GM12878 (cell line): ENCODE results near the gene DCDC2. TPM values are rescaled to one million over a fixed set of nuclear protein-coding genes. Genes with fewer than 3 reads are reported as not detected.

Experiments
- ATAC-seq: fragments of 200-7000 bp; cut with Tn5 transposase; 3 replicates; pipeline ENCODE4 v1.9.1; 2020; ENCODE audit warnings: mild to moderate bottlenecking, moderate library complexity
- BruUV-seq: library from RNA; stranded (reverse); fragments of 400-500 nt; replicated peaks from 2 replicates; lab custom pipeline; 2021; lab: Mats Ljungman, UMichigan
- CTCF ChIA-PET: fragments of 300-600 bp; sonication (Branson Sonifier 250); formaldehyde crosslinking; extraction: SDS; loops from one replicate; lab custom pipeline; 2021; ENCODE audit warnings: inconsistent platforms; lab: Yijun Ruan, JAX
- POLR2A ChIA-PET: fragments of 350-600 bp; formaldehyde crosslinking; extraction: SDS; loops from one replicate; lab custom pipeline; 2021; ENCODE audit warnings: inconsistent platforms; lab: Charles Lee
- RAD21 ChIA-PET: fragments of 300-600 bp; sonication (Branson Sonifier 250); formaldehyde crosslinking; loops from one replicate; lab custom pipeline; 2023; ENCODE audit warnings: antibody characterized with exemption; ENCODE audit not compliant: unreplicated experiment; lab: Charles Lee
- SMC1A ChIA-PET: fragments of 300-600 bp; sonication (Branson Sonifier 250); formaldehyde crosslinking; loops from one replicate; lab custom pipeline; 2023; ENCODE audit not compliant: unreplicated experiment, uncharacterized antibody; lab: Charles Lee
- DNase-seq: peaks from one replicate; pipeline ENCODE4 v3.0.0-alpha.2; 2011; ENCODE audit warnings: low read depth, low spot score
- FAIRE-seq: peaks from 3 replicates; lab custom pipeline; 2011; peaks lifted over from hg19 to GRCh38; lab: Jason Lieb, UNC
- H2AFZ ChIP-seq: 2 replicates; pipeline ENCODE4 v1.6.0; 2011; ENCODE audit warnings: low read depth, low read length, control low read depth; ENCODE audit not compliant: control insufficient read depth
- H3K27ac ChIP-seq: 2 replicates; pipeline ENCODE4 v1.5.1; 2011; ENCODE audit warnings: control low read depth; ENCODE audit not compliant: control insufficient read depth, insufficient read depth
- H3K27me3 ChIP-seq, 2 experiments: replicated peaks in 1 of 2; 2 replicates each; pipeline versions ENCODE4 v1.6.0 to v1.6.1; 2011; ENCODE audit warnings: low read length in 1 of 2; ENCODE audit not compliant: control insufficient read depth in 2 of 2, insufficient read depth in 2 of 2
- H3K36me3 ChIP-seq, 2 experiments: 2 replicates each; pipeline ENCODE4 v1.5.1; 2011; ENCODE audit warnings: low read length in 1 of 2; ENCODE audit not compliant: control insufficient read depth in 2 of 2, insufficient read depth in 2 of 2
- H3K4me1 ChIP-seq: 2 replicates; pipeline ENCODE4 v1.6.1; 2011; ENCODE audit warnings: mild to moderate bottlenecking, low read length, moderate library complexity, mixed read lengths; ENCODE audit not compliant: control insufficient read depth, insufficient read depth
- H3K4me2 ChIP-seq: 2 replicates; pipeline ENCODE4 v1.6.0; 2011; ENCODE audit warnings: control low read depth; ENCODE audit not compliant: control insufficient read depth, insufficient read depth
- H3K4me3 ChIP-seq: fragments of 200-600 bp; sonication (generic); 2 replicates; pipeline ENCODE4 v1.5.1; 2016
- H3K79me2 ChIP-seq: 2 replicates; pipeline ENCODE4 v1.6.0; 2011; ENCODE audit warnings: low read length; ENCODE audit not compliant: control insufficient read depth, insufficient read depth
- H3K9ac ChIP-seq: 2 replicates; pipeline ENCODE4 v1.8.0; 2011; ENCODE audit warnings: low read length, control low read depth, mixed read lengths; ENCODE audit not compliant: control insufficient read depth, insufficient read depth
- H3K9me3 ChIP-seq: replicated peaks from 3 replicates; pipeline ENCODE4 v1.5.1; 2011; ENCODE audit warnings: mild to moderate bottlenecking, low read length; ENCODE audit not compliant: control insufficient read depth, insufficient read depth
- H4K20me1 ChIP-seq: 2 replicates; pipeline ENCODE4 v1.6.0; 2011; ENCODE audit not compliant: control insufficient read depth, insufficient read depth
- BACH1 ChIP-seq: fragments of 450-650 bp; IDR thresholded peaks from 2 replicates; pipeline ENCODE4 v1.6.1; 2017; ENCODE audit warnings: mild to moderate bottlenecking, borderline replicate concordance
- CBX3 ChIP-seq: fragments of 200-600 bp; sonication (generic); IDR thresholded peaks from 2 replicates; pipeline ENCODE4 v1.6.1; 2016; ENCODE audit warnings: low read depth, borderline replicate concordance
- E2F8 ChIP-seq: fragments of 450-650 bp; IDR thresholded peaks from 2 replicates; pipeline ENCODE4 v1.6.1; 2018; ENCODE audit warnings: mild to moderate bottlenecking, low read depth, moderate library complexity; ENCODE audit not compliant: partially characterized antibody
- E4F1 ChIP-seq: fragments of 450-650 bp; IDR thresholded peaks from 2 replicates; pipeline ENCODE4 v1.6.1; 2018; ENCODE audit warnings: borderline replicate concordance, mild to moderate bottlenecking; ENCODE audit not compliant: partially characterized antibody
- ETV6 ChIP-seq, 2 experiments: fragments of 450-650 bp in 1 of 2; IDR thresholded peaks in 1 of 2; conservative IDR thresholded peaks in 1 of 2; 2 replicates each; pipeline ENCODE4 v1.6.1; 2014; ENCODE audit warnings: antibody characterized with exemption in 1 of 2, borderline replicate concordance in 1 of 2, low read depth in 1 of 2, mild to moderate bottlenecking in 1 of 2, moderate library complexity in 1 of 2
- FOS ChIP-seq: IDR thresholded peaks from 3 replicates; pipeline ENCODE4 v1.6.1; 2011; ENCODE audit warnings: borderline replicate concordance; ENCODE audit not compliant: insufficient read length; ENCODE audit errors: extremely low read depth
- JUND ChIP-seq: IDR thresholded peaks from 2 replicates; pipeline ENCODE4 v1.6.1; 2012; ENCODE audit warnings: low read depth, mild to moderate bottlenecking, low read length, improper control_type of control experiment, moderate library complexity
- MTA2 ChIP-seq: fragments of 450-650 bp; IDR thresholded peaks from 2 replicates; pipeline ENCODE4 v1.6.1; 2016; ENCODE audit warnings: low read depth, mild to moderate bottlenecking, moderate library complexity
- REST ChIP-seq: IDR thresholded peaks from 2 replicates; pipeline ENCODE4 v1.6.1; 2012; ENCODE audit warnings: mild to moderate bottlenecking, low read depth, low read length
- SIN3A ChIP-seq: IDR thresholded peaks from 2 replicates; pipeline ENCODE4 v1.6.1; 2012; ENCODE audit warnings: low read depth, low read length, improper control_type of control experiment
- SMAD1 ChIP-seq: fragments of 450-650 bp; IDR thresholded peaks from 2 replicates; pipeline ENCODE4 v1.6.1; 2018; ENCODE audit warnings: mild to moderate bottlenecking, low read depth; ENCODE audit not compliant: partially characterized antibody
- SREBF1 ChIP-seq: IDR thresholded peaks from 2 replicates; pipeline ENCODE4 v1.6.1; 2012; ENCODE audit warnings: mild to moderate bottlenecking, low read length
- TAF1 ChIP-seq: IDR thresholded peaks from 2 replicates; pipeline ENCODE4 v1.6.1; 2011; ENCODE audit warnings: mild to moderate bottlenecking, low read depth, low read length, borderline replicate concordance
- ZNF217 ChIP-seq: fragments of 450-650 bp; IDR thresholded peaks from 2 replicates; pipeline ENCODE4 v1.6.1; 2017; ENCODE audit warnings: antibody characterized with exemption, mild to moderate bottlenecking
- ZNF24 ChIP-seq: fragments of 450-650 bp; IDR thresholded peaks from 2 replicates; pipeline ENCODE4 v1.6.1; 2017; ENCODE audit warnings: antibody characterized with exemption, mild to moderate bottlenecking
- WGBS: methylation state at CpG from one replicate; pipeline ENCODE4 v1.1.6; 2016; ENCODE audit warnings: low lambda C conversion rate; ENCODE audit not compliant: insufficient replicate concordance, insufficient coverage; ENCODE audit errors: missing lambda C conversion rate; 5-methylcytosine and 5-hydroxymethylcytosine counted together
- in situ Hi-C: fragments of 300-500 bp; cut with MboI; formaldehyde crosslinking; loops from 9 replicates; pipeline ENCODE4 v1.14.3; 2018; ENCODE audit warnings: mixed read lengths
- intact Hi-C: fragments of 100-400 bp; cut with micrococcal nuclease; formaldehyde crosslinking; loops from one replicate; pipeline ENCODE4 v1.14.2; 2022; ENCODE audit not compliant: unreplicated experiment
- polyA plus RNA-seq, 11 experiments: library from polyadenylated mRNA; depleted of rRNA in 4 of 11; unstranded in 6 of 11; stranded (reverse) in 5 of 11; fragments of >200 nt; fragmentation: Nextera tagmentation in 4 of 11; fragmentation: Illumina TruSeq in 1 of 11; extraction: Ambion mirVana in 4 of 11; extraction: Trizol in 1 of 11; gene quantifications; 1 replicate in 1 of 11; 2 replicates in 10 of 11; pipeline versions ENCODE4 v1.2.1 to v1.2.3, GENCODE V29; 2011 to 2016; ENCODE audit warnings: inconsistent platforms in 2 of 11, missing spikeins in 2 of 11, low read depth in 1 of 11
- total RNA-seq, 4 experiments: library from RNA; depleted of rRNA in 3 of 4; stranded (reverse); fragments of >200 nt in 3 of 4; fragmentation: Illumina TruSeq in 1 of 4; extraction: Trizol in 1 of 4; gene quantifications; 2 replicates each; pipeline versions ENCODE4 v1.2.1 to v1.2.3, GENCODE V29; 2013 to 2021

Gene DCDC2
- total and polyA plus RNA-seq, 10 of the 15 experiments (the other 5 are each of a cell fraction or from before 2014, with no cell fraction given) = under 0.01 to 0.03 TPM; not detected in 8

- Histone ChIP-seq H3K9ac (no peak overlapping the region), H3K79me2 (no peaks in the 10 kb centered on the region), H3K27me3 (no peaks in the 10 kb centered on the region), H2AFZ (no peak overlapping the region), H3K4me2 (no peak overlapping the region), H3K36me3 (no peaks in the 10 kb centered on the region), H3K27ac (no peak overlapping the region), H3K4me1 (no peaks in the 10 kb centered on the region), H3K4me3 (no peak overlapping the region), H3K9me3 (no peaks in the 10 kb centered on the region), H4K20me1 (no peaks in the 10 kb centered on the region)
- 7% methylated on average over 1 of the region's 1 CpG for WGBS
- no peak for DNase-seq
- no peak for ATAC-seq
- no TSS peak for BruUV-seq
- CTCF ChIA-PET = interaction anchor here (1.1 to 2.1 kb wide), 2 partner anchors 13 to 48 kb away, joined by 3 to 7 read pairs; no protein-coding TSS in a partner anchor
- FAIRE-seq = no peak
- SMC1A ChIA-PET = interaction anchor here (0.8 kb wide), 1 partner anchor 26 kb away, joined by 4 read pairs; no protein-coding TSS in a partner anchor
- POLR2A ChIA-PET = no interaction called here
- in situ Hi-C loops (no loop called here), intact Hi-C loops (loop anchor here (5.0 kb wide), 1 partner anchor 63 kb away; no protein-coding TSS in a partner anchor)
- RAD21 ChIA-PET = no interaction called here
- TF ChIP-seq SMAD1 (no peak), E2F8 (no peak), CBX3 (no peak), MTA2 (no peak), FOS (no peak), SIN3A (no peak), BACH1 (no peak), E4F1 (no peak), ETV6 (conservative IDR thresholded peaks at IDR 0.05 in 1 of 2, IDR thresholded peaks at IDR 0.05 in 1 of 2; ENCODE audit: borderline replicate concordance in 1 of 2, low read depth in 1 of 2) (no peak), JUND (no peak), REST (no peak), TAF1 (no peak), ZNF217 (no peak), SREBF1 (no peak), ZNF24 (no peak)
These were observed 87.8 kb downstream of the DCDC2 start for GRCh38 chr6:24270011-24270410.
